ENCODE measurements around the gene MYLK.

Gene MYLK

DNA sequence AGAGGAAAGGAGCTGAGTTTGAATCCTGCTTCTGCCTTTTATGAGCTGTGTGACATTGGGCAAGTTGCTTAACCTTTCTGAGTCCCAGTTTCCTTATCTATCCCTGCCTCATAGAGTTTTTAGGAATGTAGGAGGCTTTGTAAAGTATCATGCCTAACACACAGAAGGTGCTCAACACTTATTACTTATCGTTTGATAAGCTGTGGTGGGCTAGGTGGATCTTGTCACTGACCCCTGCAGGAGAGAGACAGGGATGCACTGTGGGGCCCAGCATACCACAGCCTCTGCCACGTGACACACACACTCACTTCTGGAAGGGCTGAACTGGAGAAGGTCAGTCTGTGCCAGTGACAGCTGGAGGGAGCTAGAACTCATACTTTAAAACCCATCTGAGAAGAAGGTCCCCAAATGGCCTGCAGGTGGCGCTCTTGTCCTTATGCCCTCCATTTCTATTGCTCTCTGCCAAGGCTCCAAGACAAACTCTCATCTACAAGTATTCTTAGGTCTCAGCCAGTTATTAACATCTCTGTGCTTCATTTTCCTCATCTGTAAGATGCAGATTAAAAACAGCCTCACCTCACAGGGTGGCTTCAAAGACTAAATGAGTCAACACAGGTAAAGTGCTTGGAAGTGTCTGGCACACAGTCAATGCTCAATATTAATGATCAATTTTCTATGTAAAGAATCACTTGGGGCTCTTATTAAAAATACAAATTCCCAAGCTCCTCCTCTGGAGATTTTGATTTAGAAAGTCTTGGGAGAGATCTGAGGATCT lies 241.8 kb downstream of the MYLK start:
- DNase-seq (ENCODE audit: low read depth): peak; percentile 95

DNA sequence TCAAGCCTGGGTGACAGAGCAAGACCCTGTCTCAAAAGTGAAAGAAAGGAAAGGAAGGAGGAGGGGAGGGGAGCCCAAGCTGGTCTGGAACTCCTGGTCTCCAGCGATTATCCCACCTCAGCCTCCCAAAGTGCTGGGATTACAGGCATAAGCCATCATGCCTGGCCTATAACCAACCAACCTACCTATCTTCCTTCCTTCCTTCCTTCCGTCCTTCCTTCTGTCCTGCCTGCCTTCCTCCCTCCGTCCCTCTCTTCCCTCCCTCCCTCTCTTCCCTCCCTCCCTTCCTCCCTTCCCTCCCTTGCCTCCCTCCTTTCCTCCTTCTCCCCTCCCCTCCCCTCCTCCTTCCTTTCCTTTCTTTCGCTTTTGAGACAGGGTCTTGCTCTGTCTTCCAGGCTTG lies 242.6 kb downstream of the MYLK start:
- DNase-seq (ENCODE audit: low read depth): no peak

DNA sequence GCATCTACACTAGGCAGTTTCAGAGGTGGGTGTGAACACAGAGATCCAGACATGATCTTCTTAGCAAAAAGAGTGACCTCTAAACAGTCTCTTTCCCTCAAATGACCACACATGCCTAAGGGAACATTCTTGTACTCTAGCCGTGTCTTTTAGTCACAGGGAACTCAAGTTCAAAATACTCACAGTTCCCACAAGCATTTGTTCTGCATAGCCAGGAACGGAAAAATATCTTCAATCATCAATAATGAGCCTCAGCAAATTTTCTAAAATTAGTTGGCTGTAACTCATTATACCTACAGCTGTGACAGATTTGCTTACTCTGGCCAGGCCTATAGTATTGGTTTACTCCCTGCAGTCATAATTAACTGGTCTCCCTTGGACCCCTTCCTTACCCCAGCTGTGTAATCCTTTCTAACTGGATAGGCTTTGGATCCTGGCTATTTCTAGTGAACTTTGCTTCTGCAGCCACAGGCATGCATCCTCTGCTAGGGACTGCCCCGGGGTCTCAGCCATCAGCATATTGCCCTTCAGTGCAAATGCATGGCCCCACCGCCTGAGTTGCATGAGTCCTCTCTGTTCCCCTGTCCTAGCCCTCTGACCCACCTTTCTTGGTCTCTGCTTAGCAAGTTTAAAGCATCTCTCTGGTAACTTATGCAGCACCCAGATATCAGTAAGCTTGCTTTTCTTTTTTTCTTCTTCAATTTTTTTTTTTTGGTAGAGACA lies 243.2 kb downstream of the MYLK start:
- peak; percentile 35 for DNase-seq (ENCODE audit: low read depth)

DNA sequence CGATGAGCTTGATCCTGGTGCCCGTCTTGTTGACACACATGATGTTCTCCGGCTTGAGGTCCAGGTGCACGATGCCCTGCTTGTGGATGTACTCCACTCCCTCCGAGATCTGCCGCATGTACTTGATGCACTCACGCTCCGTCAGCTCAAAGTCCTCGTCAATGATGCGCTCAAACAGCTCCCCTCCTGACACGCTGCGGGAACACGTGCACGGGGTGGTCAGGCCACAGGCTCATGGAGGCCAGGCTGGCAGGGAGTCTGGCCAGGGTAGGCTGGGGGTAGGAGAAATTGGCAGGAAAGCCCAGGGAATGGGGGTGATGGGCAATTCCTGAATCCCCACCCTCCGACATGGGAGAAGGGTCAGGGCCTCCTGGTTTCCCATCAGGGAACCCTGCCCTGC lies 243.8 kb downstream of the MYLK start:
- no peak for DNase-seq (ENCODE audit: low read depth)

DNA sequence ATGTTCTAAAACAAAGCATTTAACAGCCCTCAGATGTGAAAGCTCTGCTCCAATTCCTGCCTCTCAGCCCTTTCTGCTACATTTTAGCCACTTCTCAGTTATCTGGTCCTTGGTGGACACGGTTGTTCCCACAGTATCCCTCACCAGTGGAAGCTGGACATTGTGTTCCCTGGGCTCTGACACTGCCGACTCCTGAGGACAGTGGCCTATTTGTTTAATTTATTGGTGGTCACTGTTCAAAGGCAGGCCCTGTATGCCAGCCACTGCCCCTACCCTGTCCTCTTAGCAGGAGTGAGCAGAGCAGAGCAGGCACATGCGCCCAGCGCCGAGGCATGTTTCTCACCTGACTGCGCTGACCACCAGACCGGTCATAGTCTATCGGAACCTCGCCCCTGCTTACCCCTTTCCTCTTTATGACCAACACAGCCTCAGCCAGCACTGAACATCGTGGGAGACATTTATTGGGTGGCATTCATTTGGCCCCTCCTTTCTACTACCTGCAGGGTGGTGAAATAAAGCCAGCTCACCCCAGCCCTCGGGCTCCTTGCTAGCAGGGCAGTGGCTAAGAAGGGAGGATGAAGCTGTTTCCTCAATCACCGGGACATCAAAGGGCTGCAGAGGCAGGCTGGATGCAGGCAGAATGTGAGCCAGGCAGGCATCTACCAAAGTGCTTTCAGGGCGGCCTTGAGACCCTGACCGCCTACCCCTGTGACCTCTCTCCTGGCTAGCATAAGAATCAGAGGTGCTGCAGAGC lies 245.0 kb downstream of the MYLK start:
- DNase-seq (ENCODE audit: low read depth): no peak

DNA sequence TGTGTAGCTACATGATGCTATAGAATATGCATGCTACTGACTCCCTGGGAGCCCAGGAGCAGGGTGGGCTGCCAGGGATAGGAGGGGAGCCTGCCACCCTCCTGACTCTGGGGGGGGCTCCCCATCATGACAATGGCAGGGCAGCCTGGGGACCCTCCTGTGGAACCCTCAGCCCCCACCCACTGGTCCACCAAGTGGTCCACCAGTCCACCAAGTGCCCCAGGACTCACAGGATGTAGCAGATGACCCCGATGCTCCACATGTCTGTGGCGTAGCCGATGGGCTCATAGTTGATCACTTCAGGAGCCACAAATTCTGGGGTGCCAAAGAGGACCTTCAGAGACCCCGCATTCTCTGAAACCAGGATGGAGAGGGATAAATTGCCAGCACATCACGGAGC lies 246.3 kb downstream of the MYLK start:
- no peak for DNase-seq (ENCODE audit: low read depth)

DNA sequence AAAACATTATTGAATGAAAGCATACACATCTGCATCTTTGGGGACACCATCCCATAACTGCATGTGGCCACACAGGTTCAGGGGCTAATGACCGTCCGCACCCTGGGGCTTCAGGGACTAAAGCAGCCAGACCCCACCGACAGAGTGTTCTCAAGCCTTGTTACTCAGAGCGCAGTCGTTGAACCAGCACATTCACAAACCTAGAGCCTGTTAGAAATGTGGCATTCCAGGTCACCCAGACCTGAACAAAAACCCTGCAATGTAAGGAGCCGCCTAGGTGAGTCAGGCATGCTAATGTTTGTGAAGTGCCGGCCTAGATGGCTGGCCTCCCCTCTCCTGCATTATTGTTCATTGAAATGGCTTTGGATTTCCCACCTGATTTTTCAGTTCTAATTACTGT lies 247.0 kb downstream of the MYLK start:
- DNase-seq (ENCODE audit: low read depth): no peak

DNA sequence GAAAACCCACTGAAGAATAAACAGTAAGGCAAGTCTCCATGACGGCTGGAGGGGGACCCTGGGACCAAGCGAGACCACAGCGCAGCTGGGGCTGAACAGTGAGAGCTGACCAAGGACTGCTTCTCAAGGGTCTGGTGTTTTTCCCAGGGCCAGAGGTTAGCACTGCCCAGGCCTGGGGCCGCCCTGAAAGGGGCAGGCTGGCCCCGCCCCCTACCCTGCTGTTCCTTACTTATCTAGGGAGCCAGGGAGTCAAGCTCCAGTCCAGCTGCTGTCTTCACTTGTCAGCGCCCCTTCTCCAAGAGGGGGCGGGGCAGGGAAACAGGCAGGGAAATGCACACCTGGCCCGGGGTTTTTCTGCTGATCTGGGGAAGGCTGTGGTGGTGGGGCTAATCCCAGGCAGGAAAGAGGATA lies 247.7 kb downstream of the MYLK start:
- no peak for DNase-seq (ENCODE audit: low read depth)

DNA sequence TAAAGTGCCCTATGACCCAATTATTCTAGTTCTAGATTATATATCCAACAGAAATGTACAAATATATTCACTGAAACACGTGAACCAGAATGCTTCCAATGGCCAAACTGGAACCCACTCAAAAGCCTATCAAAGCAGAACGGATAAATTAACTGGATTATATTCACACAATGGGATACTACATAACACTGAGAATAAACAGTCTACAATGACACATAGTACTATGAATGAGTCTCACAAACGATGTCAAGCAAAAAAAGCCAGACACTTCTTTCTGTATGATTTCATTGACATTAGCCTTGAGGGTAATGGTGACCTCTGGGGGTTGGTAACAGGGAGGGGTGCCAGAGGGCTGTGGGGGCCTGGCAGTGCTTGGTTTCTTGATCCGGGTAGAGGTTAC lies 248.4 kb downstream of the MYLK start:
- DNase-seq (ENCODE audit: low read depth): no peak

DNA sequence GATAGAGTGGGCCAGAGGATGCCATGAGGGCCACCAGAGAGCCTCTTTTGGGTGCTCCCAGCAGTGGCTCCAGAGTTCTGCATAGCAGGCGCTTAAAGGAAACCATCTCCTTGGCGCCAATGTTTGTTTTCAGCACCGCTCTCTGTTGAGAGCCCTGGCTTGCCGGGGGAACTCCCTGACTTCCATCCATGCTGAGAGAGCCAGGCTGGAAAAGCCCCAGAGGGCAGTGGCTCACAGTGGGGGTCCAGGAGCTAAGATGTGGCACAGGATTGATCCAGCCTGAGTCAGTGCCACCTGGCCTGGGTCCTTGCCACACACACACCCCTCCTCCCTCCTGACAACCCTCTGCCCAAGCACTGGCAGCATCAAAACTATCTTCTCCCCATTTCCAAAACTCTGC lies 248.9 kb downstream of the MYLK start:
- no peak for DNase-seq (ENCODE audit: low read depth)

DNA sequence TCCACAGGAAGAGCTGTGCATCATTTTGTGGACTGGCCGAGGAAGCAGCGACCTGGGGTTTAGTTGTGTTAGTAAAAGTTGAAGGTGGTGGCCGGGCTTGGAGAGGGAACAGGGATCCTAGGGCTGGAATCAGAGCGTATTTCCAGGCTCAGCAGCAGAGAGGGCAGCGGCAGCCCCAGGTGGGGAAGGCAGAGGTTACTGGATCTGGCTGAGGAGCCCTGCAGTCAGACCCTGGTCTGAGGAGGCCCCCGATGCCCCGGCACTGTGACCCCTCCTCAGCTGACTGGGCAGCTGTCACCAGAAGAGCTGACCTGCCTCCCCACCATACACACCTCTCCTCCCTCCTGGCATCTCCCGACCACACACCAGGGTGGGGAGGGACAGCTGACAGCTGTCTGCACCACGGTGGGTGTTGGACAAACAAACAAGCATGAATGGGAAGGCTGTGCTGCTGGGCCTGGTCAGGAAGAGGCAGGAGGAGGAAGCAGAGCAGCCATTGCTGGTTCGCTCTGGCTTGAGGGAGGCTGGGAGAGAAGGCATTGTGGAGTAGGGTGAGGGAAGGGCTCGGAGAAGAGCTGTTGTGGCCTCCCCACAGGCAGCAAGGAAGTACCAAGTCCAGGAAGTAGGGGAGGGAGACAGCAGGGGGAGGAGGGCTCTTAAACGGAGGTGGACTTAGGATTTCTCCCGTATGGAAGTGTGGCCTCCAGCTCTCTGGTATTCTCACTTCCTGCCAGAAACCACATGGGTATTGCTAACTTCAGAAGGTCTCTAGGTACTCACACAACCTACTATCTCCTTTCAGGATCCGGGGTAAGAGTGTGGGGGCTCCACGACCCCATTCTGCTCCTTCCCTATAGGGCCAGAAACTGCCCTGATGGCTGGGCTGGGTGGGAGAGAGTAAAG lies 249.7 kb downstream of the MYLK start:
- DNase-seq (ENCODE audit: low read depth): peak; percentile 19

DNA sequence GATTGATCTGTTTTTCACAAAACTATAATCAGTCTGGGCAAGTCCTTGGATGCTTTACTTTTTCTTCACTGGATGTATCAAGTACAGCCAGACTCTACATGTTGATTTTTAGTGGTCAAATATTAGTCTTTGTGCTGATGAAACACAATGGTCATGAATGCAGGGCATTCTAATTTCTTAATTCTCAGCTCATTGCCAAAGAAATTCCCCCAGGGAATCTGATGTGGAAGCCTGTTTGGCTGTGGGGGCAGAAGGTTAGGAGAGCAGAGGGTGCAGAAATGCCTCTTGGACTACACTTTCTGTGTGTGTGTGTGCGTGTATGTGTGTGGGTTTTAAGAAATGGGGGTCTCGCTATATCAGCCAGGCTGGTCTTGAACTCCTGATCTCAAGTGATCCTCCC lies 250.6 kb downstream of the MYLK start:
- no peak for DNase-seq (ENCODE audit: low read depth)

DNA sequence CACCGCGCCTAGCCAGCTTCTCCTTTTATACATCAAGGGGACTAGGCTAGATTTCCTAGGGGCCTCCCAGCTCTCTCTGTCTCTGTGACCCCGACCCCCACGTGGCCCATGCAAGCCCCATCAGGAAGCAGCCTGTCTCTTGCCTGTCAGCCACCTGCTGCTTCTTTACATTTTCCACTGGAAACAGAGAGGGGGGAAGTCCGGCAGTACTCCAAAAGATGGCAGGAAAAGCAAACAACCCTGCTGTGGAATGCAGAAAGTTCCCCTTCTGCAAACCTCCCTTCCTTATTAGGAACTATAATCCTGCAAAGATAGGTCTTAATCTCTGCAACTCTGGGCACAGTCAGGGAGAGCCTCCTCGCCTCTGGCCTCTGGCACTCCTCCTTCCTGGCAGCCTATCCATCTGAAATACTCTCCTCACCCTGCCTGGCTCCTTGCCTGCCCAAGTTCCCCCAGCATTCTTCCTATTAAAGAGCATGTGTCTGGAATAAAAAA lies 251.9 kb downstream of the MYLK start:
- DNase-seq (ENCODE audit: low read depth): no peak

DNA sequence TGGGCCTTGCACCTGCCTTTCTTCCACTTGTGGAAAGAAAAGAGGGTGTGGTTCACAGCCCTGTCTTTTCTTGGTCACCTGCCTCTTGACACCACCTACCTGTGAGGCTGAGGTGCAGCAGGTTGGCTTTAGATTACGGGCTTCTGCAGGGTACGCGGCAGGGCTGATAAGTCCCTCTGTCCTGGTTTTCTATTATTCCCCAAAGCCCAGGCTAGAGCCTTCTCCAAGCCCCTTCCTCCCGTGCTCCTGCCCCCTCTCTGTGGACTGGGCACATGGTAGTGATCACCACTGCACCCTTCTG lies 254.4 kb downstream of the MYLK start:
- no peak for DNase-seq (ENCODE audit: low read depth)

DNA sequence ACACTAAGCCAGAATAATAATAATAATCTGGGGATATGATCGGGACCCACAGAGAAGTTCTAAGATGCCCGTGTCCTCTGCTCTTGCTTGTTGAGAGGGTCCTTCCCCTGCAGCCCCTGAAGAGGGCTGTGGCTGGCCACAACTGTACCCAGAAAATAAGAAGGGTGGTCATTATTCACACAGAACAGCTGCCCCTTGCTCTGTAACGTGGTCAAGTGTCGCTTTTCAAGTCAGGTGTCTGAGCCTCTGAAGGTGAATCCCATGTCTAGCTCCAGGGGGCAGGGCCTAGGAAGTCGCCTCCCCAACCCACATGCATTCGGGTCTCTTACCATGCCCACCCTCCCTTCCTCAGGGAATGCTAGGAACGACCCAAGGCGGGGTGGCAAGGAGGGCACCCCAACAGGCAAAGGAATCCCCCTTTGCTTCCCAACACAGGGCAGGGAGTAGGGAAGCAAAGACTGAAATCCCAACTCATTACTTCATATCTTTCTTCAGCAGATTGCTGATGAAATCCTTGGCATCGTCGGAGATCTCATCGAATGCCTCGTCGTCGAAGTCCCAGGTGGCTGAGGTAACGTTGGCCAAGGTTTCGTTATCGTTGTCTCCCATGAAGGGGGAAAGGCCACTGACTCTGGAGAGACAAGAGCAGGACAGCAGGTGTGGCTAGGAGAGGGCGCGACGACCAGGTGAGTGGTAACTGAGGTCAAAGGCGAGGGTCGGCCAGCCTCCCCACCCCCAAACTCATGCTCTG lies 255.0 kb downstream of the MYLK start:
- DNase-seq (ENCODE audit: low read depth): no peak

DNA sequence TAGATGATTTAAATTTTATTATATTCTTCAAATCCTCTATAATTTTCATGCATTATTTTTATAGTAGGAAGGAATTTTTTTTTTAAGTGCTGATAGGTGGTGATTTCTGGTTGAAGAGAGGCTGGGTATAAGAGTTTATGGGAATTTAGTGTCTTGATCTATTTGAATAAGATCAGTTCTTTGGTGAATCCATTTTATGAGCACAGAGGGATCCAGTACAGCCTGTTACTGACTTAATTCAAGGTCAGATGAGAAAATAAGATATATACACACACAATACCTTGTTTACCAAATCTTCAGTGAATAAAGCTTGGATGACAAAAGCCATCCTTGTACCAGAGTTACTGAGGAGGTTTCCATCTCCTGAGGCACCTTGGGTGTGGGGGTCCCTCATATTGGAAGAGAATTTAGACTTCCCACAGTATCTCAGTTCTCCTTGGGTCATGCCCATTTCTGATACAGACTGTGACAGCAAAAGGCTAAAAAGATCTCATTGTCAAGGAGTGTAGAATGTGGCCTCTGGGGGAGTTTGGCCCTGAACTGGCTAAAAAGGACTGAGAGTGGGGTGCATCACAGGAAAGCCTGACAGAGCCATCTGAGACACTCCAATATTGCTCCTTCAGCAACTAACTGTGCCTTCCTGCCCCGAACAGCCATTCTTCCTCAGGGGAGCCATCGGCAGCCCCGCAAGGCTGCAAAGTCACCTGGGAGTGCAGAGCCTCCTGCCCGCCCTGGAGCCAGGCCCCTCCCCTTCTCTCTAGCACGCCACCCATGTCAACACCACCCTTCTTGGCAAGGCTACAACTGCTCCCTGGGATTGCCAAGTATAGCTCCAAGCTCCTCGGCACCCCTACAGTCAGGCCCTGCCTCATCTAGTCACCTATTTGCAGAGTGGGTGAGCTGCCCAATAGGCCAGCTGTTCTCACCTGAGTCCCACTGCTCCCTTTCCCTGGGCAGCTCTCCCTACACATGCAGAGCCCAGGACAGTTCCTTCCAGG lies 256.2 kb downstream of the MYLK start:
- no peak for DNase-seq (ENCODE audit: low read depth)

DNA sequence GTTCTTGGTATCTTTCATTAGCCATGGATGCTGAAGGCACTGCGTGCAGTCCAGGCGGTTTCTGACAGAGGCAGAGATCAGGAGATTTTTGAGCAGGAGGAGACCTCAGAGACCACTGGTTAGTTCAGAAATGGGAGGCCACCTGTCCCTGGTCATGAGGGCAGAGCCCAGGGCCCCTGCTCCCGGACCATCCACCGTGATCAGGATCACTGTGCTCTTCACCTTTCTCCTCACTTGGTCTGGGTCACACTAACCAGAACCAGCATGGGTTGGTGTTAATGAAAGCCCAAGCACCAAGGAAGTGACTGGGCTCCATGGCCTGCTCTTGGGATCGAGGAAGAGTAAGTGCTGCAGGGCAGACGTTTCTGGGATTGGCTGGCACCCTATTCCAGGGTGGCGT lies 257.3 kb downstream of the MYLK start:
- no peak for DNase-seq (ENCODE audit: low read depth)

DNA sequence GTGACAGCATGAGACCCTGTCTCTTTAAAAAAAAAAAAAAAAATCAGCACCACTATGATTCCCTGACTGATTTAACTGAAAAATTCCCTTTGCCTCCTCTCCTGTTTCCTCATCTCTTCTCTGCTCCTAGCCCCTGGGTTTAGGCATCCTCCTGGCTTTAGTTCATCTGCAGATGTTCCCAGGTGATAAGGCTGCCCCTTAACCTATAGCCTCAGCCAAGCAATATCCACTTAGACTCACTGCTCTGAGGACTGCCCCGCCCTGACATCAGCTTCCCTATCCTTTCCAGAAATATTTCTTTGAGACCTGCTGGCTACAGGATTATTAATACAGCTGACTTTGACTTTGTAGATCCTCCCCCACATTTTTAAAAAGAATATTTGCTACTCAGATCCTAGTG lies 259.8 kb downstream of the MYLK start:
- no peak for DNase-seq (ENCODE audit: low read depth)

DNA sequence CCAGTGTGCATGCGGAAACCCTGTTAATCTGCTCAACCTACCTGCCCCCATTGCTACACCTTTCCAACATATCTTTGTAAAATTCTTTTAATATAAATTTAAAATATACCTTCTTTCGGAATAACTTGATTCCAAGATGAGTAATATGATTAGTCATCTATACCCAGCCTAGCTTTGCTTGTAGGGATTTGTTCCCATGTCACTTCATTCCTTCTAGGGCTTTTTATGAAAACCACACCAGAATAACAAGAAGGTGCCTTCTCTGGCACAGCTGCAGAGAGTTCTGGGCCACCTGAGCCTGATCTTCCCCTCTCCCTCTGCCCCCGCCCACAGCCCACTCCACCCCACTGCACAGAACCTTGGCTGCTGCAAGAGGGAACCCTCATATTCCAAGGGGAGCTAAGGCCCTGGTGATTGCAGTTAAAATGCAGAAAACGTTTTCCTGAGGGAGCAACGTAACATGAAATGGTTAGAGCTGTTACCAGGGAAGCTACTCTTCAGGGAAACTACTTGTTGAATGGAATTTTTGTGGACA lies 260.7 kb downstream of the MYLK start:
- peak; percentile 62 for DNase-seq (ENCODE audit: low read depth)

DNA sequence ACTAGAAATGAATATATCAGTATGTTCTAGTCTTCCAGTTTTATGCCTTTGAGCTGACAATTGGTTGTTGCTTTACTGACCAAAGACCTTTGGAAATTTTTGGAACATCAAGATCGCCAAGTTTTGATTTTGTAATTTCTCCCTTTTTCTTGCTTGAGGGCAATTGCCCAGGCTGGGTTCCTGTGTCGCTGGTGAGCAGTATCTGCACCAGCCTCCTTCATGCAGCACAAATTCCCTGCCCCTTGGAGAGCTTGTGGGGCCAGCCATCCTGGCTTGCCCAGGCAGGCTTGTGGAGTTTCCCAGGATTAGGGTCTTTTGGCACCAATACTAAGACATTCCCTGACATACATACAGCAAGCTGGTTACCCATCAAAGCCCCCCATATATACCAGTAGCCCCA lies 261.4 kb downstream of the MYLK start:
- no peak for DNase-seq (ENCODE audit: low read depth)
